Stimulated activated CD8-positive, alpha-beta memory T cell treated with anti-CD3 and anti-CD28 coated beads, Interleukin-12 subunit alpha, Interleukin-12 subunit beta, amount 100 ng/mL, for 1 hour (primary cell): ENCODE measurements around the gene QSER1.

Experiments used
- DNase-seq: peaks from one replicate; pipeline ENCODE4 v3.0.0-alpha.2; 2020; ENCODE audit warnings: low read depth

The QSER1 gene

DNA sequence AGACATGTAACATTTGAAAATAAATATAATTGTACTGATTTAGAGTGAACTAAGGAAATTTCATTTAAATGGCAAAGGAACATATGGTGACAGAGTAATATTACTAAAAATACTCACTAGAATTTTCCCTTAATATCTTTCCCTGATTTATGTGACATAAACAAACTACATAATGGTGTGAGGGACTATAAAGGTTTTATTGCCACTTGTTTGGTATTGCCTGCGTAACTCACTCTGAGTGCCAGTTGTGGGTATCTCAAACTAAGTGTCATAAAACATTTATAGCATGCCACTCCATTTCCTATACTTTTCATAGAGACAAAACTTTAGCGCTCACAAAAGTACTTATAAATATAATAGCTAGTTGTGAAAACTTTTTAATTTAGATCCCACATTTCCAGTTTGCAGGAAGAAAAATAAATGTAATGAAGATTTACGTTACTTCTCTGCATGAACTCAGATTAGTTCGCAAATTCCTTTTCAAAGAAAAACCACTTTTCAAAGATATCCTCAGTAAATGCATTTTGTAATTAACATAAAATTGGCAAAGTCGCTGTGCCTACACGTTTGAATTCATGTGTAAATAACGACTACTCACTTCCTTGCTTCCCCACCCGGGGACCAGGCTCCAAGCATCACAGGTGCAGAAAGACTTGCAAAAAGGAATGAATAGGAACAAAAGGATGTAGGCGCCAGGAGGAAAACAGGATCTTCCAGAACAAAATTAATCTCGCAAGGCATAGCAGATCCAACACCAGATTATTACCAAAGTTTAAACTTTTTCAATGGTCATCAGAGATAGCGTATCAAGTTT is 1.6 kb upstream of the QSER1 start:
- DNase-seq: no peak

- DNase-seq: no peak
Observed at GRCh38 chr11:32891657-32892354, 805 bp upstream of the QSER1 start.

- DNase-seq: no peak
Observed at GRCh38 chr11:32893093-32893342, 407 bp downstream of the QSER1 start.

- DNase-seq: peak; percentile 10
Observed at GRCh38 chr11:32893343-32894148, 935 bp downstream of the QSER1 start.

GRCh38 chr11:32894149-32894827 is 1.7 kb downstream of the QSER1 start:
- DNase-seq: peak; percentile 9

GRCh38 chr11:32894921-32895320 is 2.3 kb downstream of the QSER1 start:
- no peak for DNase-seq

DNA sequence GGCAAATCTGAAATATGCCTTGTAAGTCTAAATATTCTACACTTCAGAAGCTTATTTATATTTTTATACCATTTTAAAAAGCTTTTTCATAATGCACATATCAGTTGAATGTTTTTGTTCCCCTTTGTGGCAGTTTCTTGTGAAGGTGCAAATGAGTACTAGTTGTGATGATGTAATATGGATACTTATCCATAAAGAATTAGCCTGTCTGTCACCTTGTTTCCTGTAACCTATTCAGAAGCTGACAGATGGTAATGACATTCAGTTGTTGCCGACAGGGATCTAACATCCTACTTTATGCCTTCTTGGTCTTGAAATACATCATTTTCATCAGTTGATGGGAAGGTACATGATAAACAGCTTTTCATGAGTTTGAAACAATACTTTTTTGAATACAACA is 2.9 kb downstream of the QSER1 start:
- no peak for DNase-seq

GRCh38 chr11:32897103-32897502 is 4.5 kb downstream of the QSER1 start:
- DNase-seq: no peak

GRCh38 chr11:32899438-32899837 is 6.8 kb downstream of the QSER1 start:
- DNase-seq: no peak

DNA sequence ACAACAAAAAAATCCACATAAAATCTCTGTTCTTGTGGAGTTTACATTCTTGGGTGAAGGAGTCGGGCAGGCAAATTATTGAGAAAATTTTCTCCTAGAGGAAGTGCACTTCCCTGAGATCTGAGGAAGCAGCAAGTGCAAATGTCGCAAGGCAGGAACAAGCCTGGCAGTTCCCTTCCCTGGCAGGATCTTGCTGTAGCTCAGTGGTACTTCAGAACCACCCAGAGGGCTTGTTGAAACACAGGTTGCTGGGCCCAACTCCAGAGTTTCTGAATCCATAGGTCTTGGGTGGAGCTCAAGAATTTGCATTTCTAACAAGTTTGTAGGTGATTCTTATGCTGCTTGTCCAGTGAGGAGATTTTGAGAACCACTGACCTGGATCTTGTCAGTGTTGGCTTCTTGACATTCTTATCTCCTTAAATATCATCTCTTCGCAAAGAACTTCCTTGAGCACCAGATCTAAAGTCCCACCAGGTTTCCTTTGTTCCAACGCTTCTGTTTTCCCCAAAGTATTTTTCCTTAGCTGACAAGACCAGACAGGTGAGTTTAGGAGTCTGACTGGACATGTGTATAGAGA is 9.6 kb downstream of the QSER1 start:
- no peak for DNase-seq

- DNase-seq: no peak
Observed at GRCh38 chr11:32905028-32905667, 12.5 kb downstream of the QSER1 start.

GRCh38 chr11:32908619-32909018 is 16.0 kb downstream of the QSER1 start:
- no peak for DNase-seq

GRCh38 chr11:32911413-32911812 is 18.8 kb downstream of the QSER1 start:
- no peak for DNase-seq

GRCh38 chr11:32913445-32913844 is 20.8 kb downstream of the QSER1 start:
- no peak for DNase-seq

DNA sequence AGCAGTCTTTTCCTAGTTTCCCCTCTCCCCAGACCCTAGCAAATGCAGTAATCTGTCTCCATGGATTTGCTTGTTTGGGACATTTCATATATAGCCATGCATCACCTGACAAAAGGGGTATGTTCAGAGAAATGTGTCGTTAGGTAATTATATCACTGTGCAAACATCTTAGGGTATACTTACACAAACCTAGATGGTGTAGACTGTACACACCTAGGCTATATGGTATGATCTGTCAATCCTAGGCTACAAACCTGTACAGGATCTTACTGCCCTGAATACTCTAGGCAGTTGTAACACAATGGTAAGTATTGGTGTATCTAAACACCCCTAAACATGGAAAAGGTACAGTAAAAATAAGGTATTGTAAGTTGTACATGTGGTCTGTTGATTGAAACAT is 23.8 kb downstream of the QSER1 start:
- DNase-seq: no peak

DNA sequence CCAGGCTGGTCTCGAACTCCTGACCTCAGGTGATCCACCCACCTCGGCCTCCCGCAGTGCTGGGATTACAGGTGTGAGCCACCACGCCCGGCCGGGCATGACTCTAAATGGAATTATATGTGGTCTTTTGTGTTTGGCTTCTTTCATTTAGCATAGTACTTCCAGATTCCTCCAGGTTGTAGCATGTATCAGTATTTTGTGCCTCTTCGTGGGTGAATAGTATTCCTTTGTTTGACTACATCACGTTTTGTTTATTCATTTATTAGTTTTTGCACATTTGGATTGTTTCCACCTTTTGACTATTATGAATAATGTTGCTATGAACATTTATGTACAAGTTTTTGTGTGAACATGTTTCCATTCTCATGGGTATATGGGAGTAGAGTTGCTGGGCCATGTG is 24.4 kb downstream of the QSER1 start:
- DNase-seq: no peak

DNA sequence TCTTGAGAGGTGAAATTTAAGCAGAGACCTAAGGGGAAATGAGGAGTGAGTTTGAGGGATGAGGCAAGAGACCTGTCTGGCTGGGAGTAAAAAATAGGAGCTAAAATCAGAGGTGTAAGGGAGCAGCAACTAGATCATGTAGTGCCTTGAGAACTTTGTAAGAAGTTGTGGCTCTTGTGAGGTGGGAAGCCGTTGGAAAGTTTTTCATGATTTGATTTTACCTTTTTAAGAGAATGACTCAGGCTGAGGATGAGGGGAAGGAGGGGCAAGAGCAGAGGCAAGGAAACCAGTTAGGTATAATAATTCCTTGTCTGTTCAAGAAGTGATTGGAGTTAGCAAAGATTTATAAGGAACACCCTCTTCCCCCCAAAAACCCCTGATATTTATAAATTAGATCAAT is 25.8 kb downstream of the QSER1 start:
- DNase-seq: no peak

GRCh38 chr11:32919338-32919737 is 26.7 kb downstream of the QSER1 start:
- DNase-seq: no peak

GRCh38 chr11:32920570-32920969 is 28.0 kb downstream of the QSER1 start:
- DNase-seq: no peak

- DNase-seq: no peak
Observed at GRCh38 chr11:32921204-32921603, 28.6 kb downstream of the QSER1 start.

DNA sequence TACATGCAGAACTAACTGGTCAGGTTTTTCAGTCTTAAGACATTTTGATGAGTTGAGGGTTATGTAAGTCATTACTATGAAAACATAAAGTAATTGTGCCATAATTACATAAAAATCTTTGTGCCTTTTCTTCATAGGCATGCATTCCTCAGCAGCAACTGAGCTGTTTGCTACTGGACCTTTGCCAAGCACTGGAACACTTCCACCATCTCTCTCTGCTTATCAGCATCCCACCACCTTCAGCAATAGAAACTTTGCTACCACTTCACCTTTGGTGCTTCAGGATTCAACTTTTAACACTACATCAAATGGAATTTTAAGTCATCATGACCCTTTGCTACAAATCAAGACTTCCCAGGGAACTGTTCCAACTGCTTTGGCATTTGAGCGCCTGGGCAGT is 39.0 kb downstream of the QSER1 start:
- DNase-seq: no peak

DNA sequence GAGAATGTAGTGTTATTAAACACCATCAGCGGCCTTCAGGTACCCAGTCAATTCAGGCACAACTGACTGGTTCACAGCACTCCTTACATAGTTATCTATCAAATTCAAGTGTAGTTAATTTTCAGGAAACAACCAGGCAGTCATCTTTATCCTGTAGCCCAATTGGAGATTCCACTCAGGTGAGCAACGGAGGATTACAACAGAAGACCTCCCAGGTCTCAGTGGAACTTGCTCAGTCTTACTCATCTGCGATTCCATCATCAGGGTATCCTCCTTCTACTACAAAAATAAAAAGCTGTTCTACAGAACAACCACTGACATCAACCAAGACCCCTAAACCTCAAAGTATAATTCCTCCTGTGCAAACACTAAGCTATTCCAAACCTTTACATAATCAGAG is 39.6 kb downstream of the QSER1 start:
- DNase-seq: no peak
